Loucy (cell line): ENCODE measurements around the gene MMP15.

Source experiments
- H2AFZ ChIP-seq: fragments of 200-600 bp; sonication (generic); 2 replicates; pipeline ENCODE4 v1.6.0; 2016; ENCODE audit warnings: antibody characterized with exemption, mild to moderate bottlenecking, low read length, moderate library complexity
- H3F3A ChIP-seq: fragments of 200-600 bp; 2 replicates; pipeline ENCODE4 v1.6.0; 2016; ENCODE audit warnings: antibody characterized with exemption, low read depth, mild to moderate bottlenecking
- H3K27me3 ChIP-seq: fragments of 200-600 bp; sonication (generic); 2 replicates; pipeline ENCODE4 v1.6.1; 2014; ENCODE audit warnings: low read length, mild to moderate bottlenecking; ENCODE audit not compliant: insufficient read depth, poor library complexity, severe bottlenecking
- H3K36me3 ChIP-seq: fragments of 200-600 bp; sonication (generic); 2 replicates; pipeline ENCODE4 v1.6.1; 2016; ENCODE audit warnings: low read length; ENCODE audit not compliant: insufficient read depth
- H3K4me1 ChIP-seq: fragments of 200-600 bp; sonication (generic); 2 replicates; pipeline ENCODE4 v1.5.1; 2014; ENCODE audit warnings: low read length, mild to moderate bottlenecking; ENCODE audit not compliant: insufficient read depth, poor library complexity, severe bottlenecking
- H3K4me2 ChIP-seq: fragments of 200-600 bp; sonication (generic); 2 replicates; pipeline ENCODE4 v1.6.0; 2014; ENCODE audit warnings: antibody characterized with exemption, low read length, low read depth, mild to moderate bottlenecking; ENCODE audit not compliant: poor library complexity, severe bottlenecking
- H3K4me3 ChIP-seq: fragments of 200-600 bp; sonication (generic); 2 replicates; pipeline ENCODE4 v1.5.1; 2014; ENCODE audit warnings: low read length, mild to moderate bottlenecking, mixed read lengths; ENCODE audit not compliant: poor library complexity, severe bottlenecking
- H3K79me2 ChIP-seq: fragments of 200-600 bp; sonication (generic); 2 replicates; pipeline ENCODE4 v1.6.1; 2014; ENCODE audit warnings: low read length; ENCODE audit not compliant: insufficient read depth
- H3K9ac ChIP-seq: fragments of 200-600 bp; sonication (generic); 2 replicates; pipeline ENCODE4 v1.6.0; 2014; ENCODE audit warnings: mild to moderate bottlenecking, low read depth, low read length, moderate library complexity; ENCODE audit not compliant: poor library complexity, severe bottlenecking
- H3K9me2 ChIP-seq: fragments of 200-600 bp; sonication (generic); replicated peaks from 2 replicates; pipeline ENCODE4 v1.6.1; 2016; ENCODE audit warnings: low read depth, low read length, mixed read lengths
- H3K9me3 ChIP-seq: fragments of 200-600 bp; sonication (generic); 2 replicates; pipeline ENCODE4 v1.6.1; 2014; ENCODE audit warnings: mild to moderate bottlenecking, antibody characterized with exemption, low read length, low read depth; ENCODE audit not compliant: insufficient read depth
- H4K20me1 ChIP-seq: fragments of 200-600 bp; sonication (generic); 2 replicates; pipeline ENCODE4 v1.6.0; 2014; ENCODE audit warnings: antibody characterized with exemption, low read length, mild to moderate bottlenecking; ENCODE audit not compliant: insufficient read depth, poor library complexity, severe bottlenecking
- EZH2phosphoT487 ChIP-seq: fragments of 200-600 bp; IDR thresholded peaks from 2 replicates; pipeline ENCODE4 v1.6.1; 2018; ENCODE audit warnings: antibody characterized with exemption, mild to moderate bottlenecking, moderate library complexity, borderline replicate concordance
- TF ChIP-seq, protein P1 (sequence below): fragments of 200-600 bp; sonication (generic); conservative IDR thresholded peaks from 2 replicates; pipeline ENCODE4 v1.5.1; 2014; ENCODE audit warnings: mild to moderate bottlenecking, antibody characterized with exemption, low read length

MMP15 gene

DNA sequence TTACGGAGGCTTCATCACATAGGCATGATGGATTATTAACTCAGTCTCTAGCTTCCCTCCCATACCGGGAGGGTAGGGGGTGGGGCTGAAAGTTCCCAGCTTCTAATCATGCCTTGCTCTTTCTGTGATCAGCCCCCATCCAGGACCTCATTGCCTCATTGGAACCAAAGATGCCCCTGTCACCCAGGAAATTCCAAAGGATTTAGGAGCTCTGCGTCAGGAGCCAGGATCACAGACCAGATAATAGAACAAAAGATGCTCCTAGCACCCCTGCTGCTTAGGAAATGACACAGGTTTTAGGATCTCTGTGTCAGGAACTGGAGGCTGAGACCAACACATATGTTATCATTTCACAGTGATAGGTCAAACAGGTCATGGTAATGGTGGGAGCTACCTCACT is 14.7 kb upstream of the MMP15 start:
- Histone ChIP-seq H3K4me2 (no peak overlapping the region), H4K20me1 (no peaks in the 10 kb centered on the region), H2AFZ (no peak overlapping the region), H3K9me2 (no peaks in the 10 kb centered on the region), H3K4me3 (no peak overlapping the region), H3K27me3 (no peaks in the 10 kb centered on the region), H3K4me1 (no peaks in the 10 kb centered on the region), H3K9me3 (no peaks in the 10 kb centered on the region), H3K9ac (no peak overlapping the region), H3F3A (no peaks in the 10 kb centered on the region), H3K79me2 (no peaks in the 10 kb centered on the region), H3K36me3 (peaks cover 33% of the 10 kb centered on the region; the same call in 1 of the 2 replicates)
- TF ChIP-seq EZH2phosphoT487: no peak
- TF ChIP-seq, protein P1, sequence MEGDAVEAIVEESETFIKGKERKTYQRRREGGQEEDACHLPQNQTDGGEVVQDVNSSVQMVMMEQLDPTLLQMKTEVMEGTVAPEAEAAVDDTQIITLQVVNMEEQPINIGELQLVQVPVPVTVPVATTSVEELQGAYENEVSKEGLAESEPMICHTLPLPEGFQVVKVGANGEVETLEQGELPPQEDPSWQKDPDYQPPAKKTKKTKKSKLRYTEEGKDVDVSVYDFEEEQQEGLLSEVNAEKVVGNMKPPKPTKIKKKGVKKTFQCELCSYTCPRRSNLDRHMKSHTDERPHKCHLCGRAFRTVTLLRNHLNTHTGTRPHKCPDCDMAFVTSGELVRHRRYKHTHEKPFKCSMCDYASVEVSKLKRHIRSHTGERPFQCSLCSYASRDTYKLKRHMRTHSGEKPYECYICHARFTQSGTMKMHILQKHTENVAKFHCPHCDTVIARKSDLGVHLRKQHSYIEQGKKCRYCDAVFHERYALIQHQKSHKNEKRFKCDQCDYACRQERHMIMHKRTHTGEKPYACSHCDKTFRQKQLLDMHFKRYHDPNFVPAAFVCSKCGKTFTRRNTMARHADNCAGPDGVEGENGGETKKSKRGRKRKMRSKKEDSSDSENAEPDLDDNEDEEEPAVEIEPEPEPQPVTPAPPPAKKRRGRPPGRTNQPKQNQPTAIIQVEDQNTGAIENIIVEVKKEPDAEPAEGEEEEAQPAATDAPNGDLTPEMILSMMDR: no peak

DNA sequence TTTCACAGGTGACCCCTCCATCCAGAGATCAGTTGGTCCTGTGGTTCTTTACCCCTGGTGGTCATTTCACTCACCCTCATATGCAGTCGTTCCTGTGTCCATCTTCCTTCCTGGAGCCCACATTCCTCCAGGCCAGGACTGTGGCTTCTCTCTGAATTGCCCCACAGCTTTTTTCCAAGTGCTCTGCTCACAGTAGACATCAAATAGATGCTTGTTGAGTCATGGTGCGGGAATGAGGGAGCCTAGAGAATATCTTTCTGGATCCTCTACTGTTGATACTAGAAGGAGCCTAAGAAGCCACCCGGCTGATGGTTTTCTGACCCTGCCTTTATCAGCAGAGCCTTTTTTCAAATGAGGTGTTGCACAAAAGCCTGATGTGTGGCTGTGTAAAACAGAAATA is 13.9 kb upstream of the MMP15 start:
- Histone ChIP-seq H3K9me2 (no peaks in the 10 kb centered on the region), H3K4me2 (no peak overlapping the region), H4K20me1 (no peaks in the 10 kb centered on the region), H3K4me3 (no peak overlapping the region), H3K36me3 (peaks cover 33% of the 10 kb centered on the region; the same call in 1 of the 2 replicates), H3K79me2 (no peaks in the 10 kb centered on the region), H2AFZ (no peak overlapping the region), H3K9me3 (no peaks in the 10 kb centered on the region), H3K9ac (no peak overlapping the region), H3K27me3 (no peaks in the 10 kb centered on the region), H3K4me1 (no peaks in the 10 kb centered on the region), H3F3A (no peaks in the 10 kb centered on the region)
- TF ChIP-seq, protein P1: no peak
- TF ChIP-seq EZH2phosphoT487: no peak

DNA sequence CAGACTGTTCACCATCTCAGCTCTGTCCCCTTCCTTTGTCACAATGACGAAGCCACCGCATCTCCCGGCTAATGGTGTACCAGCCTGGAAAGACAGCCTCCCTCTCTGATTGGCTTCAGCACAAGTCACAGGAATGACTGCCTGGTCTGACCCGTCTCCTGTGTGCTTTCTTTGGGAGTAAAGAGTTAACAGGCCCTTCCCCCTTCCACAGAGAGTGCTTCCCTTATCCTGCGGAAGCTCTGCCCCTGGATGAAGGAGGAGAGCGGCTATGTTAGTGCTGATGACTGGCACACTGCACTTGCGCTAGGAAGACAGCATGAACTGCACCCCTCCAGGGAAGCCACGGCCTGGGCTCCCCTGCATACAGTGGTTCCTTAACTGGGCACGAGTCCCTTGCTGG is 13.1 kb upstream of the MMP15 start:
- Histone ChIP-seq H2AFZ (no peak overlapping the region), H3K79me2 (no peaks in the 10 kb centered on the region), H3K4me3 (no peak overlapping the region), H3K36me3 (peaks cover 33% of the 10 kb centered on the region; the same call in 1 of the 2 replicates), H3K9me2 (no peaks in the 10 kb centered on the region), H4K20me1 (no peaks in the 10 kb centered on the region), H3F3A (no peaks in the 10 kb centered on the region), H3K9me3 (no peaks in the 10 kb centered on the region), H3K27me3 (no peaks in the 10 kb centered on the region), H3K4me2 (no peak overlapping the region), H3K4me1 (no peaks in the 10 kb centered on the region), H3K9ac (no peak overlapping the region)
- TF ChIP-seq, protein P1: no peak
- no peak for TF ChIP-seq EZH2phosphoT487
